Liver (tissue), 9 donors: ENCODE measurements around the gene CCDC187. TPM values are rescaled to one million over a fixed set of nuclear protein-coding genes. Genes with fewer than 3 reads are reported as not detected.

Source experiments
- DNase-seq: peaks from one replicate; pipeline ENCODE4 v3.0.0-alpha.2; 2017; ENCODE audit warnings: low spot score
- H3K27ac ChIP-seq, 2 donors: one replicate each; pipeline ENCODE4 v1.7.0; 2013; ENCODE audit warnings: inconsistent platforms in 2 of 2, low read length in 2 of 2, control low read depth in 1 of 2, low read depth in 1 of 2, mild to moderate bottlenecking in 1 of 2
- H3K27me3 ChIP-seq, 4 donors: one replicate each; pipeline versions ENCODE4 v1.6.1 to v1.7.0; 2013; ENCODE audit warnings: low read length in 3 of 4, inconsistent platforms in 1 of 4, mild to moderate bottlenecking in 1 of 4, moderate library complexity in 1 of 4; ENCODE audit not compliant: control insufficient read depth in 4 of 4, insufficient read depth in 4 of 4
- H3K36me3 ChIP-seq, 4 donors: one replicate each; pipeline versions ENCODE4 v1.6.1 to v1.7.0; 2013; ENCODE audit warnings: low read length in 3 of 4, mild to moderate bottlenecking in 3 of 4, low read depth in 1 of 4, moderate library complexity in 1 of 4; ENCODE audit not compliant: control insufficient read depth in 4 of 4, insufficient read depth in 3 of 4
- H3K4me1 ChIP-seq, 4 donors: one replicate each; pipeline versions ENCODE4 v1.6.1 to v1.7.0; 2013; ENCODE audit warnings: low read length in 3 of 4, mild to moderate bottlenecking in 3 of 4, moderate library complexity in 1 of 4; ENCODE audit not compliant: control insufficient read depth in 4 of 4, insufficient read depth in 4 of 4
- H3K4me3 ChIP-seq, 3 donors: one replicate each; pipeline versions ENCODE4 v1.6.1 to v1.7.0; 2013; ENCODE audit warnings: low read length in 3 of 3, control low read depth in 1 of 3, low read depth in 1 of 3, mild to moderate bottlenecking in 1 of 3
- H3K9ac ChIP-seq, 2 donors: one replicate each; pipeline ENCODE4 v1.7.0; 2013; ENCODE audit warnings: low read length in 2 of 2, mild to moderate bottlenecking in 2 of 2, moderate library complexity in 2 of 2, control low read depth in 1 of 2, low read depth in 1 of 2
- H3K9me3 ChIP-seq, 4 donors: one replicate each; pipeline versions ENCODE4 v1.6.1 to v1.7.0; 2013; ENCODE audit warnings: low read length in 3 of 4; ENCODE audit not compliant: control insufficient read depth in 4 of 4
- EGR1 ChIP-seq, 2 donors: IDR thresholded peaks; 2 replicates each; pipeline ENCODE4 v1.6.1; 2016 to 2018; ENCODE audit warnings: antibody characterized with exemption in 2 of 2, low read depth in 2 of 2
- FOXA1 ChIP-seq: IDR thresholded peaks from 2 replicates; pipeline ENCODE4 v1.6.1; 2016; ENCODE audit warnings: antibody characterized with exemption
- GABPA ChIP-seq, 2 donors: IDR thresholded peaks in 1 of 2; conservative IDR thresholded peaks in 1 of 2; 2 replicates each; pipeline ENCODE4 v1.6.1; 2016; ENCODE audit warnings: antibody characterized with exemption in 2 of 2, mild to moderate bottlenecking in 1 of 2, moderate library complexity in 1 of 2
- HNF4A ChIP-seq, 2 donors: conservative IDR thresholded peaks; 2 replicates each; pipeline ENCODE4 v1.6.1; 2016; ENCODE audit warnings: antibody characterized with exemption in 2 of 2, mild to moderate bottlenecking in 2 of 2
- JUND ChIP-seq, 2 donors: IDR thresholded peaks; 2 replicates each; pipeline ENCODE4 v1.6.1; 2016; ENCODE audit warnings: antibody characterized with exemption in 2 of 2
- MAX ChIP-seq: IDR thresholded peaks from 2 replicates; pipeline ENCODE4 v1.6.1; 2016; ENCODE audit warnings: antibody characterized with exemption
- NR2F2 ChIP-seq: IDR thresholded peaks from 2 replicates; pipeline ENCODE4 v1.6.1; 2016; ENCODE audit warnings: antibody characterized with exemption
- RAD21 ChIP-seq, 2 donors: IDR thresholded peaks; 2 replicates each; pipeline ENCODE4 v1.6.1; 2016; ENCODE audit warnings: antibody characterized with exemption in 2 of 2, mild to moderate bottlenecking in 2 of 2
- RXRA ChIP-seq, 2 donors: IDR thresholded peaks; 2 replicates each; pipeline ENCODE4 v1.6.1; 2017 to 2018; ENCODE audit warnings: antibody characterized with exemption in 2 of 2, mild to moderate bottlenecking in 1 of 2
- SP1 ChIP-seq: IDR thresholded peaks from 2 replicates; pipeline ENCODE4 v1.6.1; 2018; ENCODE audit warnings: antibody characterized with exemption, mild to moderate bottlenecking
- TAF1 ChIP-seq: conservative IDR thresholded peaks from 2 replicates; pipeline ENCODE4 v1.6.1; 2016; ENCODE audit warnings: antibody characterized with exemption, mild to moderate bottlenecking
- YY1 ChIP-seq: IDR thresholded peaks from 2 replicates; pipeline ENCODE4 v1.6.1; 2016; ENCODE audit warnings: antibody characterized with exemption, mild to moderate bottlenecking
- WGBS: extraction: QIAGEN DNeasy Blood & Tissue Kit; methylation state at CpG from one replicate; pipeline ENCODE4 v1.1.7; 2013; 5-methylcytosine and 5-hydroxymethylcytosine counted together
- polyA plus RNA-seq, 2 donors: library from polyadenylated mRNA; stranded (reverse) in 1 of 2; unstranded in 1 of 2; fragments of 200-250 nt in 1 of 2; fragments of >200 nt in 1 of 2; fragmentation: Nextera tagmentation in 1 of 2; extraction: Ambion mirVana in 1 of 2; gene quantifications; one replicate each; pipeline versions ENCODE4 v1.2.1 to v1.2.3, GENCODE V29; 2013 to 2015
- total RNA-seq, 2 donors: library from RNA; depleted of rRNA; stranded (reverse); fragments of >200 nt; gene quantifications; one replicate each; pipeline ENCODE4 v1.2.3, GENCODE V29; 2014
- TF ChIP-seq, protein P1 (sequence below): fragments of 150-350 bp; IDR thresholded peaks from 2 replicates; pipeline ENCODE4 v1.5.1; 2017; ENCODE audit warnings: improper control_type of control experiment, low read depth, low read length; ENCODE audit not compliant: missing input control
- TF ChIP-seq, protein P2 (sequence below): IDR thresholded peaks from 2 replicates; pipeline ENCODE4 v1.6.1; 2016; ENCODE audit warnings: antibody characterized with exemption
- TF ChIP-seq, protein P3 (sequence below): IDR thresholded peaks from 2 replicates; pipeline ENCODE4 v1.6.1; 2016; ENCODE audit warnings: antibody characterized with exemption
- donor health status: healthy.
- donor health status: healthy.
- donor health status: healthy.
- donor health status: healthy.
- donor health status: healthy.

CCDC187 gene
- total and polyA plus RNA-seq, 4 donors, result 0.05 TPM; not detected in 3

GRCh38 chr9:136270173-136270705 lies 33.7 kb downstream of the CCDC187 start:
- DNase-seq, result no peak
- H3K4me3 ChIP-seq, result no peak overlapping the region
- WGBS, result 82% methylated on average over 13 of the region's 13 CpGs
- no peaks in the 10 kb centered on the region for H3K9me3 ChIP-seq
- no peak overlapping the region for H3K27ac ChIP-seq
- TF ChIP-seq, protein P1, sequence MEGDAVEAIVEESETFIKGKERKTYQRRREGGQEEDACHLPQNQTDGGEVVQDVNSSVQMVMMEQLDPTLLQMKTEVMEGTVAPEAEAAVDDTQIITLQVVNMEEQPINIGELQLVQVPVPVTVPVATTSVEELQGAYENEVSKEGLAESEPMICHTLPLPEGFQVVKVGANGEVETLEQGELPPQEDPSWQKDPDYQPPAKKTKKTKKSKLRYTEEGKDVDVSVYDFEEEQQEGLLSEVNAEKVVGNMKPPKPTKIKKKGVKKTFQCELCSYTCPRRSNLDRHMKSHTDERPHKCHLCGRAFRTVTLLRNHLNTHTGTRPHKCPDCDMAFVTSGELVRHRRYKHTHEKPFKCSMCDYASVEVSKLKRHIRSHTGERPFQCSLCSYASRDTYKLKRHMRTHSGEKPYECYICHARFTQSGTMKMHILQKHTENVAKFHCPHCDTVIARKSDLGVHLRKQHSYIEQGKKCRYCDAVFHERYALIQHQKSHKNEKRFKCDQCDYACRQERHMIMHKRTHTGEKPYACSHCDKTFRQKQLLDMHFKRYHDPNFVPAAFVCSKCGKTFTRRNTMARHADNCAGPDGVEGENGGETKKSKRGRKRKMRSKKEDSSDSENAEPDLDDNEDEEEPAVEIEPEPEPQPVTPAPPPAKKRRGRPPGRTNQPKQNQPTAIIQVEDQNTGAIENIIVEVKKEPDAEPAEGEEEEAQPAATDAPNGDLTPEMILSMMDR, result no peak
- no peak for TF ChIP-seq YY1
- TF ChIP-seq, protein P2, sequence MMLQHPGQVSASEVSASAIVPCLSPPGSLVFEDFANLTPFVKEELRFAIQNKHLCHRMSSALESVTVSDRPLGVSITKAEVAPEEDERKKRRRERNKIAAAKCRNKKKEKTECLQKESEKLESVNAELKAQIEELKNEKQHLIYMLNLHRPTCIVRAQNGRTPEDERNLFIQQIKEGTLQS, result no peak
- no peak for TF ChIP-seq RAD21 (IDR thresholded peaks at IDR 0.05)
- no peak for TF ChIP-seq TAF1
- TF ChIP-seq JUND (IDR thresholded peaks at IDR 0.05), result no peak
- no peak for TF ChIP-seq SP1
- TF ChIP-seq GABPA (IDR thresholded peaks at IDR 0.05 in 1 of 2, conservative IDR thresholded peaks at IDR 0.05 in 1 of 2), result no peak
- no peak for TF ChIP-seq HNF4A (conservative IDR thresholded peaks at IDR 0.05)
- TF ChIP-seq, protein P3, sequence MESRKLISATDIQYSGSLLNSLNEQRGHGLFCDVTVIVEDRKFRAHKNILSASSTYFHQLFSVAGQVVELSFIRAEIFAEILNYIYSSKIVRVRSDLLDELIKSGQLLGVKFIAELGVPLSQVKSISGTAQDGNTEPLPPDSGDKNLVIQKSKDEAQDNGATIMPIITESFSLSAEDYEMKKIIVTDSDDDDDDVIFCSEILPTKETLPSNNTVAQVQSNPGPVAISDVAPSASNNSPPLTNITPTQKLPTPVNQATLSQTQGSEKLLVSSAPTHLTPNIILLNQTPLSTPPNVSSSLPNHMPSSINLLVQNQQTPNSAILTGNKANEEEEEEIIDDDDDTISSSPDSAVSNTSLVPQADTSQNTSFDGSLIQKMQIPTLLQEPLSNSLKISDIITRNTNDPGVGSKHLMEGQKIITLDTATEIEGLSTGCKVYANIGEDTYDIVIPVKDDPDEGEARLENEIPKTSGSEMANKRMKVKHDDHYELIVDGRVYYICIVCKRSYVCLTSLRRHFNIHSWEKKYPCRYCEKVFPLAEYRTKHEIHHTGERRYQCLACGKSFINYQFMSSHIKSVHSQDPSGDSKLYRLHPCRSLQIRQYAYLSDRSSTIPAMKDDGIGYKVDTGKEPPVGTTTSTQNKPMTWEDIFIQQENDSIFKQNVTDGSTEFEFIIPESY, result no peak
- TF ChIP-seq FOXA1, result no peak
- TF ChIP-seq NR2F2, result no peak
- no peaks in the 10 kb centered on the region for H3K36me3 ChIP-seq
- peaks cover 0 to 5% (median 2%) of the 10 kb centered on the region in 4 donors for H3K4me1 ChIP-seq
- H3K27me3 ChIP-seq, result no peaks in the 10 kb centered on the region
- H3K9ac ChIP-seq, result no peak overlapping the region

DNA sequence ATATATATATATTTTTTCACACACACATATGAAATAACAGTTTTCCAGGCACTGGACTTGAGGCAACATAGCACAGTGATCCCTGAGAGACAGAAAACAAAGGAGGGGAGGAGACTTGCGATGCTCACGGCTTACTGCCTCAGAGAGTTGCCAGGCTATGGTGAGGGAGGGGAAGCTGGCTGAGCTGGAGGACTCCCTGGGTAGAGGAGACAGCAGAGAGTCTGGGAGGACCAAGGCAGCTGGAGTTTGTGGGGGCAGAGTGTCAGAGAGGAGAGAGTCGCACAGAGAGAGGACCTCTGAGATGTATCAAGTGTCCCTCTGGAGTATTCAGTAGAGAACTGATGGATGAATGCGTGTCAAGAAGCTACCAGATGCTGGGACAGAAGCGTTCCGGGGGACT lies 35.2 kb downstream of the CCDC187 start:
- no peaks in the 10 kb centered on the region for H3K27me3 ChIP-seq
- H3K36me3 ChIP-seq, result no peaks in the 10 kb centered on the region
- no peak overlapping the region for H3K27ac ChIP-seq
- 58% methylated on average over 6 of the region's 6 CpGs for WGBS
- no peak overlapping the region for H3K4me3 ChIP-seq
- no peaks in the 10 kb centered on the region for H3K9me3 ChIP-seq
- no peak for DNase-seq
- no peak for TF ChIP-seq FOXA1
- TF ChIP-seq, protein P1, result no peak
- no peak for TF ChIP-seq EGR1 (IDR thresholded peaks at IDR 0.05; ENCODE audit: low read depth in 2 of 2)
- TF ChIP-seq GABPA (IDR thresholded peaks at IDR 0.05 in 1 of 2, conservative IDR thresholded peaks at IDR 0.05 in 1 of 2), result no peak
- TF ChIP-seq TAF1, result no peak
- TF ChIP-seq JUND (IDR thresholded peaks at IDR 0.05), result no peak
- no peak for TF ChIP-seq RXRA (IDR thresholded peaks at IDR 0.05)
- TF ChIP-seq, protein P2, result no peak
- no peak for TF ChIP-seq YY1
- no peak for TF ChIP-seq MAX
- TF ChIP-seq RAD21 (IDR thresholded peaks at IDR 0.05), result no peak
- H3K9ac ChIP-seq, result no peak overlapping the region
- peaks cover 0 to 5% (median 2%) of the 10 kb centered on the region in 4 donors for H3K4me1 ChIP-seq
